NCI-H2227 (cell line): ENCODE measurements around the gene CST9.

Source experiments
- DNase-seq: peaks from one replicate; lab custom pipeline; 2025; ENCODE audit not compliant: unreplicated experiment; lab: John Stamatoyannopoulos, UW

Gene CST9, protein sequence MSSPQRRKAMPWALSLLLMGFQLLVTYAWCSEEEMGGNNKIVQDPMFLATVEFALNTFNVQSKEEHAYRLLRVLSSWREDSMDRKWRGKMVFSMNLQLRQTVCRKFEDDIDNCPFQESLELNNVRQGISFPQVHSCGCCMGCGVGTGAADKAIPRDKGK

DNA sequence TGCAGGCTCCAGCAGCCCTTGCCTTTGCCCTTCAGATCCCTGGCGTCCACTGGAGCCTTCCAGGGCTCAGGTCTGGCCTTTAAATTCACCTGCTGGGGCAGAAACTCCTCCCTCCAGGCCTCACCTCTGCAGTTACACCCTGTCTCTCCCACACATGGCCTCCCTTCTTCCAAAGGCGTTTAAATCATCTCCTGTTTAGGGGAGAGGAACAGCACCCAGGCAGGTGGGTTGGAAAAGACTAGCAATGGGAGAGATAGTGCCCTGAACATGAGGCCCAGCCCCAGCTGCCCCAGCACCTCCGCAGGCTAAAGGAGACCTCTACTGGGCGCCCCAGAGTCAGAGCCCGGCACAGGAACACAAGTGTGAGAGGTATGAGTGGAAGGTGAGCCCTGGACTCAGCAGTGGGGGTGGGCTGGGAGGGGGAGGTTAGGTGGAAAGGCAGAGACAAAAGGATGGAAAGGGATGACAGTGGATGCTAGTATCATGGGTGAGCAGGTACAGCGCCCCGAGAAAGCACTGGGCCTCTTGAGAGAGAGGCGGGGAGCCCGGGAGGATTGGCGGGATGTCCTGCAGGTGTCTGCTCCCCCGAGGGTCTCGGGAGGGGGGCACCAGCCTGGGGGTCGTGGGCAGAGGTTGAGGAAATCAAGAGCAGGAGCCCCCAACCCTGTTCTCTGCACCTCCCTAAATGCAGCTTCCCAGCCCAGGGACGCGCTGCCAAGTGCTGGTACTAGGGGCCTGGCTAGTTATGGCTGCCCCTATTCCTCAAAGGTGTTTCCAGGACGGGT is at the start of gene CST9:
Gene CST9 (minus strand): TSS at position 51 of the 785 bp plus-strand sequence. CDS start 53 bp downstream, outside the sequence.
- no peak for DNase-seq

- DNase-seq = no peak
Measured at GRCh38 chr20:23654717-23655116, 49.0 kb upstream of the CST9 start.

DNA sequence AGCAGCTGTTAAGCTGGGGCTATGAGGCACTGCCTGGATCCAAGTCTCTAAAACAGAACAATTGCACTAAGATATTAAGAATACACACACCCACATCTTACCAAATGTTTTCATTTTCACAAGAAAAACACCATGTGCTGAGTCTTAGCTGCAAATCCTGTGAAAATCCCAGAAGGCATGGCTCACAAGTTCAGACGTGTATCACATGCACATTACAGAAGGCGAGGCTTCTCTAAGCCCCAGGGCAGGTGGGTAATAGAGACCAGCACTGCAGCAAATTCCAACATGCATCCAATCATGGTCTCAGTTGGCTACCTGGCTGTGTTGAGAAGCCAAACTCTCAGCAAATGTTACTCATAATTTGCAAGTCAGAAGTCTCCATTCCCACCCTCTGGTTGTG is 48.3 kb upstream of the CST9 start:
- DNase-seq = no peak

- DNase-seq = no peak
Measured at GRCh38 chr20:23653400-23653938, 47.8 kb upstream of the CST9 start.

DNA sequence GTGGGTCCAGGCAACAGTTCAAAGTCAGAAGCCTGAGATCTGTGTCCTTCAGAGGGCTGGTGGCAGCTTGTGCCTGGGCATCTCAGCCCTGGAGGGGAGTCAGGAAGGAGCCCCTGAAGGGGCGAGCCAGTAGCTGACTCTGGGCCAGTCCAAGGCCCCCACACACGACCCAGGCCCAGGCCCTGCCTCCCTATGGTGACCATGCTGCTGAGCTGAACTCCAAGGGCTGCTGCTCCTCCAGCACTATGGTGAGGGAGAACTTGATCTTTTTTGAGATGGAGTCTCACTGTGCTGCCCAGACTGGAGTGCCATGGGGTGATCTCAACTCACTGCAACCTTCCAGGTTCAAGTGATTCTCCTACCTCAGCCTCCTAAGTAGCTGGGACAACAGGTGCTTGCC is 47.2 kb upstream of the CST9 start:
- no peak for DNase-seq

- no peak for DNase-seq
Measured at GRCh38 chr20:23652371-23652770, 46.7 kb upstream of the CST9 start.

DNA sequence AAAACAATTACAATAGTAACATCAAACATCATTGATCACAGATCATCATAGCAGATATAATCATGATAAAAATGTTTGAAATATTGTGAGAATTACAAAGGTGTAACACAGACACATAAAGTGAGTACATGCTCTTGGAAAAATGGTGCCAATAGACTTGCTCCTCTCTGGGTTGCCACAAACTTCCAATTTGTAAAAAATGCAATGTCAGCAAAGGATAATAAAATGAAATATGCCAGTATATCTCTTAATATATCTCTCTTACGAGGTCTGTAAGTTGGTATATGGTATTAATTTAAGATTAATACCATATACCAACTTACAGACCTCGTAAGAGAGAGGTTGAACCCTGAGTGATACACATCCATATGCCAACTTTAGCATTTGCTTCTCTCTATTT is 45.4 kb upstream of the CST9 start:
- DNase-seq = no peak

DNA sequence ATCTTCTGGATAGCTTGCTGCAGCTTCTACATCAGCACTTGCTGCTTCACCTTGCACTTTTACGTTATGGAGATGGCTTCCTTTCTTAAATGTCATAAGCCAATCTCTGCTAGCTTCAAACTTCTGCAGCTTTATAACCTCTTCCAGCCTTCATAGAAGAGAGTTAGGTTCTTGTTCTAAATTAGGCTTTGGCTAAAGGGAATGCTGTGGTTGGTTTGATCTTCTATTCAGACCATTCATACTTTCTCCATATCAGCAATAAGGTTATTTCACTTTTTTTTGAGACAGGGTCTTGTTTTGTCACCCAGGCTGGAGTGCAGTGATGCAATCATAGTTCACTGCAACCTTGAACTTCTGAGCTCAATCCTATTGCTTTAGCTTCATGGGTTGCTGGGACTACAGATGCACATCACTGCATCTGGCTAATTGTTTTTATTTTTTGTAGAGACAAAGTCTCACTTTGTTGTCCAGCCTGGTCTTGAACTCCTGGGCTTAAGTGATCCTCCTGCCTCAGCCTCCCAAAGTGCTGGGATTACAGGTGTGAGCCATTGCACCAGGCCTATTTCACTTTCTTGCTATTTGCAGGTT is 44.2 kb upstream of the CST9 start:
- DNase-seq = no peak

GRCh38 chr20:23649242-23649641 is 43.5 kb upstream of the CST9 start:
- DNase-seq = no peak

- DNase-seq = no peak
Measured at GRCh38 chr20:23647346-23647745, 41.6 kb upstream of the CST9 start.

DNA sequence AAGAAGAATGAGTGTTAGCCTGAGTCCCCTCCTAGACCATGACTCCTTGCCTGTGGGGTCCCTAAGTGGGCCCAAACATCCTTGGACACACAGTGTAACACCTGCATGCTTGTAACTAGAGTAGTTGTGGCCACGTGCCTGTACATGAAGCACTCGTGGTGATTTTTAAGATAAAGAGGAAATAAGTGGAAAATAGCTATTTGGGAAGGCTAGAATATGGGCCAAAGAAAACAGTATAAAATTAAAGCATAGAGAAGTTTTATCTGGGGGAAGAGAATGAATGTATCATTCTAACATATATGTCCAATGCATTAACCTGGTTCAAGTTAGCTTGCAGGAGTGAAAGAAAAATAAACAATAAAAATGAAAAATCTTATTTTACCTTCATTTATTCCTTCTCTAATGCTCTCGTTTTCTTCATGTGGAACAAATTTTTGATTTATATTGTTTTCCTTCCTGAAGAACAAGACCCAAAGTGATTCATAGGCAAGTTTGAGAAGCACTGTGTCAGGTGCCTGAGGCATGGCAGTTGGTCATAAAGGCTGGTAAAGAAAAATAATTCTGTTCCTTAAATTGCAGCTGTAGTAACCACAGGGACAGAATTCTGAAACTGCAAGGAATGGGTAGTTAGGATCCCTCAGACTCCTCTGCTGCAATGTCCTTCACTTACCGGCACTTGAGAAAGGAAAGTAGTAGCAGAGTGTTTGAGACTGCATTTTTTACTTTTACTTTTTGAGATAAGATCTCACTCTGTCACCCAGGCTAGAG is 40.6 kb upstream of the CST9 start:
- no peak for DNase-seq

GRCh38 chr20:23645575-23645974 is 39.9 kb upstream of the CST9 start:
- DNase-seq = no peak

GRCh38 chr20:23644164-23644563 is 38.4 kb upstream of the CST9 start:
- no peak for DNase-seq

GRCh38 chr20:23643659-23644058 is 37.9 kb upstream of the CST9 start:
- DNase-seq = no peak

- DNase-seq = no peak
Measured at GRCh38 chr20:23641936-23642751, 36.4 kb upstream of the CST9 start.

GRCh38 chr20:23640671-23641667 is 35.3 kb upstream of the CST9 start:
- no peak for DNase-seq

- DNase-seq = no peak
Measured at GRCh38 chr20:23640018-23640601, 34.4 kb upstream of the CST9 start.

DNA sequence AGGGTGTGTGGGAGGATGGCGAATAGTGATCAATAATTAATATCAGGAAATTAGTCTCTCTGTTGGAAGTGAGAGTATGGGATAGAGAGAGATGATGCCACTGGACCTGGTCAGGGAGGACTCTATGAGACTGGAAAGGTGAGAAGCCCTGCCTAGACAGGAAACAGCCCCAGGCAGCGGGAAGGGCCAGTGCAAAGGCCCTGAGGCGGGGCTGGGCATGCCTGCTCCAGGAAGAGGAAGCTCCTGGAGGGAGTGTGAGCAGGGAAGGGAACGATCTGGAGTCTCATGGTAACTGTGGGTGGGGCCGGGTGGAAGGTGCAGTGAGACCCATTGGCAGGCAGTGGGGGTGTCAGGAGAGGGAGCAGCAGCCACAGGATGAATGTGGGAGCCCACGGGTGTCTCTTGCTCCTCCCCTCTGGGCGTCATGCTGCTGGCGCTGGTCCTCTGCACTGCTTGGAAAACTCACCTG is 33.8 kb upstream of the CST9 start:
- no peak for DNase-seq

- no peak for DNase-seq
Measured at GRCh38 chr20:23638309-23638708, 32.6 kb upstream of the CST9 start.
